IgD-negative memory B cell (primary cell): ENCODE data around the gene VDR. TPM values are rescaled to one million over a fixed set of nuclear protein-coding genes. Genes with fewer than 3 reads are reported as not detected.

Experiments
- H3K27ac Mint-ChIP-seq, 3 donors: one replicate each; pipeline ENCODE4 v1.8.0; 2020 to 2022; ENCODE audit warnings: mild to moderate bottlenecking in 3 of 3, mixed read lengths in 3 of 3, moderate library complexity in 1 of 3
- H3K27me3 Mint-ChIP-seq: one replicate; pipeline ENCODE4 v1.8.0; 2021; ENCODE audit warnings: mixed read lengths
- H3K36me3 Mint-ChIP-seq: one replicate; pipeline ENCODE4 v1.8.0; 2020; ENCODE audit warnings: mild to moderate bottlenecking, mixed read lengths
- H3K4me1 Mint-ChIP-seq, 3 donors: one replicate each; pipeline ENCODE4 v1.8.0; 2020 to 2022; ENCODE audit warnings: mixed read lengths in 3 of 3, mild to moderate bottlenecking in 1 of 3
- H3K4me3 Mint-ChIP-seq, 4 donors: one replicate each; pipeline ENCODE4 v1.8.0; 2020 to 2022; ENCODE audit warnings: mild to moderate bottlenecking in 4 of 4, mixed read lengths in 4 of 4, moderate library complexity in 3 of 4
- H3K9me3 Mint-ChIP-seq, 3 donors: one replicate each; pipeline ENCODE4 v1.8.0; 2020 to 2021; ENCODE audit warnings: mixed read lengths in 3 of 3, mild to moderate bottlenecking in 1 of 3
- polyA plus RNA-seq: library from polyadenylated mRNA; unstranded; fragments of 300-500 nt; fragmentation: Illumina TruSeq; gene quantifications from one replicate; pipeline ENCODE4 v1.2.3, GENCODE V29; 2021

The VDR gene
- polyA plus RNA-seq, 1 donor from 2014 or later, result 0.61 TPM

DNA sequence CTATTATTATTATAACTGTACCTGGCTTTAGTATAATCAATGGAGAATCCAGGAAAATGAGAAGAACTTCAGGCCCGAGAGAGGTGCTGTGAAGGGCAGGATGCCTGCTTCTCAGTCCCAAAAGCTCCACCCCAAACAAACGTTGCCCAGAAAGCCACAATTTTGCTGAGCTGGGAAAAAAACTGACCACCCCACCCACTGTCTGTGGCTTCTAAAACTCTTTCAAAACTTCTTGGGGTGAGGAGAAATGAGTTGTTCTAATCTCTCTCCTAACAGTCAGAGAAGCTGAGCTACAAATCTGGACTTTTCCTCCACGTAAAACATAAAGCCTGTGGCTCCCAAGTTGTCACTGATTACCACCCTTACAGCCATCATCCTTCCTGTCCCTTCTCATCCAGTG is 13.4 kb downstream of the VDR start:
- H3K9me3 Mint-ChIP-seq, result no peaks in the 10 kb centered on the region
- peaks cover 12% of the 10 kb centered on the region for H3K27me3 Mint-ChIP-seq
- no peaks in the 10 kb centered on the region for H3K36me3 Mint-ChIP-seq
- no peak overlapping the region for H3K27ac Mint-ChIP-seq
- no peak overlapping the region for H3K4me3 Mint-ChIP-seq
- H3K4me1 Mint-ChIP-seq, result peaks cover 9 to 14% (median 14%) of the 10 kb centered on the region in 3 donors

DNA sequence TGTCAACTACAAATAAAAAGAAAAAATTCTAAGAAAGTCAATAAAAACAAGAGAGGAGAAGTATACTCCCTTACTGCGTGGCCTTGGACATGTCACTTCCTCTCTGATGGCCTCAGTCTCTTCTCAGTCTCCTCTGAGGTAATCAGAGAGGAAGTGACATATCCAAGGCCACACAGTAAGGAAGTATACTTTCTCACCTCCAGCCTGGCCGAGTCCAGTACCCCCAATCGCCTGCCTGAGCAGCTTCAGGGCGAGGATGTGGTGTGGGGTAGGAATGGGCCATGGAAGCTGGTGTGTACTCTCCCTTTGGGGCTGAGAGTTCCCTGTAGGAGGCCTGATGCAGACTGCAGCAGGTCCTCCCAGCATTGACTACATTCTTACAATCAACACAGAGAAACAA is 15.8 kb downstream of the VDR start:
- H3K36me3 Mint-ChIP-seq, result no peaks in the 10 kb centered on the region
- peaks cover 7% of the 10 kb centered on the region for H3K27me3 Mint-ChIP-seq
- peaks cover 9 to 17% (median 12%) of the 10 kb centered on the region in 3 donors for H3K4me1 Mint-ChIP-seq
- no peak overlapping the region for H3K27ac Mint-ChIP-seq
- H3K9me3 Mint-ChIP-seq, result no peaks in the 10 kb centered on the region
- peak overlapping the region in 1 of 4 donors; percentile 56 for H3K4me3 Mint-ChIP-seq

DNA sequence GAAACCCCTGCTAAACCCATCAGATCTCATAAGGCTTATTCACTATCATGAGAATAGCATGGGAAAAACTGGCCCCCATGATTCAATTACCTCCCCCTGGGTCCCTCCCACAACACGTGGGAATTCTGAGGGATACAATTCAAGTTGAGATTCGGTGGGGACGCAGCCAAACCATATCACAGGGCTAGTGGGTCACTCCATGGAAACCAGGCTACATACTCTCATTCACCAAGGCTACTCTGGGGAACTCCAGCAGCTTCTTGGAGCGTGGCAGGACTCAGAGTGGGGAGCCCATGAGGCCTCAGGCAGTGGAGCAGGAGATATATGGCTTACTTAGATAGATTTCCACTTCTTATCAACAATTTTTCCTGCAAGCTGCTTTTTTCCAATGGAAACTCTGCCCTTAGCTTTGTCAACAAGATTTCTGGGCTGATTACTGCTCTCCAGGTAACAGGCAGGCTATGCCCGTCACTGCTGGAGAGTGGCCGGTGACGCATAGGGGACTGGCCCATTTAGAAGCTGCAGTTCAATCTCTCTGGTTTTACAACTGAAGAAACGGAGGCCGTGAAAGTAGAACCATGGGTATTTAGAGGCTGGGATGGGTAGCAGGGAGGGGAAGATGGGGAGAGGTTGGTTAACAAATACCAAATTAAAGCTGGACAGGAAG is 16.5 kb downstream of the VDR start:
- H3K27ac Mint-ChIP-seq, result no peak overlapping the region
- peaks cover 9 to 17% (median 12%) of the 10 kb centered on the region in 3 donors for H3K4me1 Mint-ChIP-seq
- peaks cover 9% of the 10 kb centered on the region for H3K27me3 Mint-ChIP-seq
- H3K36me3 Mint-ChIP-seq, result no peaks in the 10 kb centered on the region
- H3K4me3 Mint-ChIP-seq, result peak overlapping the region in 1 of 4 donors; percentile 2
- H3K9me3 Mint-ChIP-seq, result no peaks in the 10 kb centered on the region

DNA sequence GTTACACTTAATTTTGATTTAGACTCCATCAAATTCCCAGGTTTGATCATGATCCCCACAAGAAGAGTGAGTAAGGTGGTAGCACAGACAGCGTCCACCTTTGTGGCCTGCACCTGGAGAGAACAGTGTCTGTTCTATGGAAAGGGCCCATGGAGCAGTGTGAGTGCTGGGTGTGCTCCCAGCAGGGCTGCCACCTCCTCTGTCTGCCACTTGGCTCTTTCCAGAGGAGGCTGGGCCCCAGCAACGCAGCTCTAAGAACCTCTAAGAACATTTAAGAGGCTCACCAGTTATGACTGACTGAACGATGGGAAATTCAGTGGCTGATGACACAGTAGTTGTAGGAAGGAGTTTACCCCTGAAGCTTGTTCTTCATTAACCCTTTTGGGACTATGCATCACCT is 17.3 kb downstream of the VDR start:
- Mint-ChIP-seq H3K9me3 (no peaks in the 10 kb centered on the region), H3K4me1 (peaks cover 10 to 20% (median 17%) of the 10 kb centered on the region in 3 donors), H3K27me3 (peaks cover 15% of the 10 kb centered on the region), H3K36me3 (no peaks in the 10 kb centered on the region), H3K4me3 (no peak overlapping the region), H3K27ac (no peak overlapping the region)

DNA sequence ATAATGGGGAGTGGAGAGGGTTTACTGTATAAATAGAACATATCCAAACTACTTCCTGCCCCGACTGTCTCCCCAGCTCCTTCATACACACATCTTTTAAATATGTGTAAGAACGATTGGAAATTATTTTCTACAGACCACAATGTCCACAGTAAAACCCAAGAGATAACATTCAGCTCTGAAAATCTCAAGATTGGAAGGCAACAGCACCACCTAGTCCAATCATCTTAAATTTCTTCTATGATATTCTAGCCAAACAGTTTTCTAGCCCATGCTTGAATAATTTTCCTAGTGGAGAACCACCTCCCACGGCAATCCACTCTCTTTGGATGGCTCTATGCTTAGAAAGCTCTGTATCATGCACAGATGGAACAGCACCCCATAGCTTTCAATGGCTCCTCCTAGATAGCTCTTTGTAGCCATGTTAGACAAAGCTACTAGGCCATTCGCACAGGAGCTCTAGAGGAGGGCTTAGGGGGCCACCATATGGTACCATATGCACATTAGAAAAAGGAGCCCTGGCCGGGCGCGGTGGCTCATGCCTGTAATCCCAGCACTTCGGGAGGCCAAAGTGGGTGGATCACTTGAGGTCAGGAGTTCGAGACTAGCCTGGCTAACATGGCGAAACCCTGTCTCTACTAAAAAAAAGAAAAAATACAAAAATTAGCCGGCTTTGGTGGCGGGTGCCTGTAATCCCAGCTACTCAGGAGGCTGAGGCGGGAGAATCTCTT is 18.1 kb downstream of the VDR start:
- peaks cover 19% of the 10 kb centered on the region for H3K27me3 Mint-ChIP-seq
- no peaks in the 10 kb centered on the region for H3K9me3 Mint-ChIP-seq
- H3K27ac Mint-ChIP-seq, result no peak overlapping the region
- H3K36me3 Mint-ChIP-seq, result no peaks in the 10 kb centered on the region
- no peak overlapping the region for H3K4me3 Mint-ChIP-seq
- H3K4me1 Mint-ChIP-seq, result peaks cover 10 to 26% (median 16%) of the 10 kb centered on the region in 3 donors

DNA sequence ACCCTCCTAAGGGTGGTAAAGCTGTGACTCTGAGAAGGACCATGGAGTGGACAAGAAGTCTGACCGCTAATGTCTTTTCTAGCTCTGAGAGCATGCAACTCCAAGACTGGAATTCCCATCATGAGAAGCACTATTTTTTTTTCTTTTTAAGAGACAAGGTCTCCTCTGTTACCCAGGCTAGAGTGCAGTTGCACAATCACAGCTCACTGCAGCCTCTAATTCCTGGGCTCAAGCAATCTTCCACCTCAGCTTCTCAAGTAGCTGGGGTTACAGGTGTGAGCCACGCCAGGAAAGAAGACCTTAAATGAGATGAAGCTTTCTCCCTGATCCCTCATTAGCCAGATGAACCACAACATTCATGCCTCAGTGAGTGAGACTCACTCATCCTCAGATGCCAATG is 19.2 kb downstream of the VDR start:
- Mint-ChIP-seq H3K27ac (no peak overlapping the region), H3K9me3 (no peaks in the 10 kb centered on the region), H3K4me1 (peaks cover 10 to 26% (median 16%) of the 10 kb centered on the region in 3 donors), H3K27me3 (peaks cover 20% of the 10 kb centered on the region), H3K36me3 (no peaks in the 10 kb centered on the region), H3K4me3 (no peak overlapping the region)

DNA sequence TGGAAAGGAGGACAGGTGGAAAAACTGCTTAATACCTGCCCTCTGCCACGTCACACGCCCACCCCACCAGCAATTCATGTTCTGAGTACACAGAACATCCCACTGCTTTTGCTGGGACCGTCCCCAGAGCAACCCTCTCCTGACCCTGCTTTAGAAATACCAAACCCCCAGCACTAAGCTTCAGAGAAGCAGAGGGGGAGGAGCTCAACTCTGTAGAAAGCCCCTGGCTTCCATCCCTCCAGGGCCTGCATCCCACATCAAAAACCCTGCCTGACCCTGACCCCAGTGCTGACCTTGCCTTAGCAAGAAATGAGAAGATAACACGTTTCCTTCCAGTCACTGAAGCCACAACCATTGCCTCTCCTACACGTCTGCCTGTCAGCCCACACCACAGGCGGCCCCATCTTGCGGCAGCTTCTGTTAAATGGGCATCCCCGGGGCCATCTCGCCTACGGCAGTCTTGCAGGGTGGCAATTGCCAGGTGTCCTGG is 19.7 kb downstream of the VDR start:
- Mint-ChIP-seq H3K27ac (no peak overlapping the region), H3K4me1 (peaks cover 10 to 26% (median 16%) of the 10 kb centered on the region in 3 donors)

DNA sequence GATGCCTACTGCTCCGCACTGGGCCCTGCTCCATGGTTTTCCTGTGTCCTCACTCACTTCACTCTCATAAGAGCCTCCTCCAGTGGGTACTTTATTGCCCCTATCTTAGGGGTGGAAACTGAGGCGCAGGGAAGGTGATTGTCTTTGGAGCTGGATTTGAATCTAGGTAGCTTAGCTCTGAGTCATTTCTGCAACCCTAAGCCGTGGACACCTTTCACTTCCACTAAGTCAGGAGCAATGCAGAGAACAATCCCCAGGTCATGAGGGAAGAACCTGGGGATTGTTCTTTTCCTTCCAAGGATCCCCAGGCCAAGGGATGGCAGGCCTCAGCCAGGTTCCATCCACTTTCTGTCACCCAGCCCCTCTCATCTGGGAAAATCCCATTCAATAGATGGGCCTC is 20.3 kb downstream of the VDR start:
- H3K4me1 Mint-ChIP-seq, result peaks cover 10 to 26% (median 16%) of the 10 kb centered on the region in 3 donors
- H3K4me3 Mint-ChIP-seq, result peak overlapping the region in 1 of 4 donors; percentile 33
- H3K9me3 Mint-ChIP-seq, result no peaks in the 10 kb centered on the region
- no peak overlapping the region for H3K27ac Mint-ChIP-seq
- H3K27me3 Mint-ChIP-seq, result peaks cover 20% of the 10 kb centered on the region
- no peaks in the 10 kb centered on the region for H3K36me3 Mint-ChIP-seq

More for the DNA sequence above, 19.7 kb downstream of the VDR start:
- no peaks in the 10 kb centered on the region for H3K9me3 Mint-ChIP-seq
- peaks cover 20% of the 10 kb centered on the region for H3K27me3 Mint-ChIP-seq
- peak overlapping the region in 2 of 4 donors; percentile 33 to 72 for H3K4me3 Mint-ChIP-seq
- no peaks in the 10 kb centered on the region for H3K36me3 Mint-ChIP-seq

DNA sequence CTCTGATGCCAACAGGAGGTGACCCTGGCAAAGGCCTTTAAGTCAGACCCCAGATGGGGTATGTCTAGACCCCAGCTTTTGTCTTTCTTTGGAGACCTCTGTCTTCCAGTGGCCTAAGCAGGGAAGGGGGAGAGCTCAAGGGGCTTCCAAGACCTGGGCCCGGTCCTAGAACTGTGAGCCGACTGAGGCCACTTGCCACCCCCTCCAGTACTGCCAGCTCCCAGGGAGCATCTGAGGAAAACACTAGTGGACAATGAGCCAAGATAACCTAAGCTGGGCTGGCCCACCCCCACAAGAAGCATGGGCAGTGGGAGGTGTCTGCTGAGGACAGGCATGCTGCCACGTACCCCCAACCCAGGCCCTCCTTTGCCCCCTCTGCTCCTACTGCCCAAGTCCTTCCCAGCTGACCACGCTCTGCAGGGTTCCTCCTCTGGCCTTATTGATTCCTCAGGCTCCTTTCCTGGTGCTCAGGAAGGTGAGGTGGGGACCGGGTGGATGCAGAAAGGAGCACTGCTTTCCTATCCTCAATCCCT is 21.1 kb downstream of the VDR start:
- H3K36me3 Mint-ChIP-seq, result no peaks in the 10 kb centered on the region
- peaks cover 20% of the 10 kb centered on the region for H3K27me3 Mint-ChIP-seq
- H3K4me3 Mint-ChIP-seq, result peak overlapping the region in 3 of 4 donors; percentile 1 to 92 (median 89)
- peaks cover 9 to 26% (median 16%) of the 10 kb centered on the region in 3 donors for H3K4me1 Mint-ChIP-seq
- H3K27ac Mint-ChIP-seq, result no peak overlapping the region
- H3K9me3 Mint-ChIP-seq, result no peaks in the 10 kb centered on the region

DNA sequence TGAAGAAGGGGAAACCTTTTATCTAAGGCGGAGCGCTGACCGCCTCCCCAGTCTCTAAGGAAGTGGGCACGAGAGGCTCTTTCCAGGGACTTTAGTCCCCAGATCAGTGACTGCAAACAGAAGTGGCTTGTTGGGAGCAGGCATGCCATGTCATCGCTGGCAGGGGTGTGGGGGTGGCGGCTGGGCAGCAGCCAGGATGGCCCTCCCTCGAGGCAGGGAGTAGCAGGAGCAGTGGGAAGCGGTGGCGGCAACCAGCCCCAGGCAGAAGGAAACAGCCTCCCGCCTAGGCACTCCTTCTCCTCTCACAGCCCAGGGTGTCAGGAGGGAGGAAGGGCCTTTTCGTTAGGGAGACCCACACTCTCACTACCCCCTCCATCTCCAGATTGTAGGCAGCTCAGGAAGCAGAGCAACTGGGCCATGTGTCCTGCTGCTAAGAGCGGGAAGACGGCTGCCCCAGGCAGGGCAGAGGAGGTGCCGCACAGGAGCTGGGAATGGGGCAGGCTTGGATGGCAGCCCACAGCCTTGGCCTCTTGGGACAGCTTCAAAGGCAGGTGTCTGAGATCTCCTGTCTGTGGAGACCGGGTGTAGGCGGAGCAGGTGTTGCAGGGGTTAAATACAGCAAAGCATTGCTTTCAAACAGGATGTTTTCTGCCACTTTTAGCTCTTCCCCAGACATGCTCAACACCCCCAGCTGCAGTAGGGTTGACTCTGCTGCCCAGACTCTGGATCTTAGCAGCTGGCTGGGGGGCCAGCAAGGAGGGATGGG is 21.8 kb downstream of the VDR start:
- peak overlapping the region in 1 of 3 donors; percentile 52 for H3K27ac Mint-ChIP-seq
- H3K9me3 Mint-ChIP-seq, result no peaks in the 10 kb centered on the region
- H3K4me3 Mint-ChIP-seq, result peak overlapping the region; percentile 58 to 92 (median 80)
- H3K4me1 Mint-ChIP-seq, result peaks cover 6 to 26% (median 16%) of the 10 kb centered on the region in 3 donors
- no peaks in the 10 kb centered on the region for H3K36me3 Mint-ChIP-seq
- peaks cover 20% of the 10 kb centered on the region for H3K27me3 Mint-ChIP-seq

DNA sequence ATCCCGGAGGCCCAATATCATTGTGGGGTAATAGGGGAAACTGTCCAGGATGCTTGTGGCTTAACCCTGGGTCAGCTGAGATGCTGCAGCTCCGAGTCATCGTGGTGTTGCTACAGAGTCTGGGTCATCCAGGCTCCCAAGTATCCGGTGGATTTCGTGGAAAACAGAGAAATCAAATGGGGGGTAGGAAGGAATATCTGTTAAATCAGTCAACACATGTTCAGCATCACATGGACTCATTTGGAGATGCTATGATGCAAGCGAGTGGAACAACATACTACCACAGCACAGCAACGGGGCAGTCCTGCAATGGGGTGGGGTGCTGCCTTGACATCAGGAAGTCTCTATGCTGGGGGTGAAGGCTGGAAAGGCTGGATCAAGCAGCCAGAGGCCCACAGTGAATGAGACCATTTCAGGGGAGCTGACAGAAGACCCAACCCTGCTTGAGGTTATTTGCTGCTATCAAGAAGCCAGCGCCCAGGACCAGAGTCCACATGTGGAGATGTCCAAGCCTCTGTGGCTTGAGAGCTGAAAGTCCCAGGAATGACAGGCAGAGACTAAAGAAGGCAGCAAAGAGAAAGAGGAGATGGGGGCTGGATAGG is 22.9 kb downstream of the VDR start:
- H3K27ac Mint-ChIP-seq, result no peak overlapping the region
- no peaks in the 10 kb centered on the region for H3K36me3 Mint-ChIP-seq
- H3K27me3 Mint-ChIP-seq, result peaks cover 20% of the 10 kb centered on the region
- H3K4me3 Mint-ChIP-seq, result peak overlapping the region in 3 of 4 donors; percentile 70 to 92 (median 88)
- no peaks in the 10 kb centered on the region for H3K9me3 Mint-ChIP-seq
- H3K4me1 Mint-ChIP-seq, result peaks cover 6 to 26% (median 16%) of the 10 kb centered on the region in 3 donors

DNA sequence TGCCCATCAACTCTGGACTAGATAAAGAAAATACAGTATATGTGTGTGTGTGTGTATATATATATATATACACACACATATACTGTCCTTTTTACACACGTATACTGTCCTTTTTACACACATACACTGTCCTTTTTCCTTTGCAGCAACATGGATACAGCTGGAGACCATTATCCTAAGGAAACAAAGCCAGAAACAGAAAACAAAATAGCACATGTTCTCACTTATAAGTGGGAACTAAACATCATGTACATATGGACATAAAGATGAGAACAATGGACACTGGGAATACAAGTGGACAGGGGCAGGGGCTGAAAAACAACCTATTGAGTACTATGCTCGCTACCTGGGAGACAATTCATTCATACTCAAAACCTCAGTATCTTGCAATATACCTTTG is 23.7 kb downstream of the VDR start:
- Mint-ChIP-seq H3K9me3 (no peaks in the 10 kb centered on the region), H3K27ac (no peak overlapping the region), H3K27me3 (peaks cover 17% of the 10 kb centered on the region), H3K36me3 (no peaks in the 10 kb centered on the region), H3K4me3 (no peak overlapping the region), H3K4me1 (peaks cover 6 to 24% (median 16%) of the 10 kb centered on the region in 3 donors)

DNA sequence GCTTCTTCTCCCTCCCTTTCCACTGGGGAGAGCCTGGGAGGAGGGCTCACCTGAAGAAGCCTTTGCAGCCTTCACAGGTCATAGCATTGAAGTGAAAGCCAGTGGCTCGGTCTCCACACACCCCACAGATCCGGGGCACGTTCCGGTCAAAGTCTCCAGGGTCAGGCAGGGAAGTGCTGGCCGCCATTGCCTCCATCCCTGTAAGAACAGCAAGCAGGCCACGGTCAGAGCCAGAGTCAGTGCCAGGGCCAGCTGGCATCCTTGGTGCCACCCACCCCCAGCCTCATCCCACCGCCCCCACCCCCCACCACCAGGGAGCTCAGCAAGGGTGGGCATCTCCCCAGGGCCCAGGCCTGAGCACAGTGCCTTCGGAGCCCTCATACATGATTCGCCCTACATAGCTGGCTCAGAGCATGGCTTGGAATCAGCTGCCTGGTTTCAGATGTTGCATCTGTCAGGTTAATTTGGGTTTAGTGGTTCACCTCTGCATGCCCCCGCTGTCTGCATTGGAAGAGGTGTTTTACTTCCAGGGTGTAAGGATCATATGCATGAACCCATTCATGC is 25.8 kb downstream of the VDR start:
- peaks cover 6 to 19% (median 13%) of the 10 kb centered on the region in 3 donors for H3K4me1 Mint-ChIP-seq
- peaks cover 13% of the 10 kb centered on the region for H3K27me3 Mint-ChIP-seq
- H3K27ac Mint-ChIP-seq, result no peak overlapping the region

DNA sequence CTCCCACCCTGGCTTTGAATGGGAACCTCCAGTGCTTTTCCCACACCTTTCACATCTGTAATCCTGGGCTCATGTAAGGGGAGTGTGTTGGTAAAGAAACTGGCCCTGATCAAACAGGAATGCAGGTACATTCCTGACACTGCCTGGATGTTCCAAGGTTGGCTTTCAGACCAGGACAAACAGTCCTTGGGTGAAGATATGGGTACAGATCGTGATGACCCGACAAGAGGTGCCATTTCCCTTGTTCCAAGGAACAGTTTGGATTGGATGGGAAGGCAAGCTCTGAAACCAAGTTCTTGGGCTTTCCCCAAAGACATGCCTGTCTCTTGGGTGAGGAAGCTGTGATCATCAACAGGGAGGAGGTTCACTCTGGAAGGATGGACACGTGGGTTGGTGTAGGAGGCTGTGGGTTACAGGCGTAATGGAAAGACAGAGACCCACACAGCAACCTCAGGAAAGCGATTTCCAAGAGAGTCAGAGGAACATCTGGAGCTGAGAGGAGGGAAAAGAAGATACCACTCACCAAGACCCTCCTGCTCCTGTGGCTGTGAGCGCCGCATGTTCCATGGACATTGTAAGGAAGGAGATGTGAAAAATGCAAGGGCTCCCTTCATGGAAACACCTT is 26.4 kb downstream of the VDR start:
- H3K4me1 Mint-ChIP-seq, result peaks cover 3 to 14% (median 12%) of the 10 kb centered on the region in 3 donors
- H3K27me3 Mint-ChIP-seq, result peaks cover 12% of the 10 kb centered on the region
- H3K4me3 Mint-ChIP-seq, result no peak overlapping the region

More for the DNA sequence above, 25.8 kb downstream of the VDR start:
- Mint-ChIP-seq H3K36me3 (no peaks in the 10 kb centered on the region), H3K4me3 (no peak overlapping the region), H3K9me3 (no peaks in the 10 kb centered on the region)

More for the DNA sequence above, 26.4 kb downstream of the VDR start:
- Mint-ChIP-seq H3K27ac (peak overlapping the region in 1 of 3 donors; percentile 8), H3K36me3 (no peaks in the 10 kb centered on the region), H3K9me3 (no peaks in the 10 kb centered on the region)
